ENCODE results near the gene FHIT.
"Not testable (repeated sequence)": the region's sequence is repeated elsewhere in the genome, so short reads cannot be mapped to it uniquely, and the experiment has no call there.

The FHIT gene

DNA sequence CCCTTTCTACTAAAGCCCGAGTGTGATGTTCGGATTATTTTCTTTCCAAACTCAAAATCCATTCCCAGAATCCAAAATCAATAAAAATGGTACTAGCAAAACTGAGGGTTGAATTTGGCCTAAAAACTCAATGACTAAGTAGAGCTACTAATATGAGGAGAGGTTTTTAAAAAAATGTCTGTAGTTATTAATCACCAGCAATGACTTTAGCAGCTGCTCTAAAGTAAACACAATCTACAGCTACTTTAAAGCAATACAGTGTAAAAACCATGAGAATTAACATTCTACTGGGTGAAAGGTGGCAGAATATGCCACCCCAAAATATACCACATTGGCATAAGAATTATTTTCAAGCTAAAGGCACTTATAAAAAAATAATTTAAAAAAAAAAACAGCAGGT is 23.5 kb downstream of the FHIT start:
- in situ Hi-C loops (cut with MboI; ENCODE audit: low sequenced_read_pairs) = no loop called here

DNA sequence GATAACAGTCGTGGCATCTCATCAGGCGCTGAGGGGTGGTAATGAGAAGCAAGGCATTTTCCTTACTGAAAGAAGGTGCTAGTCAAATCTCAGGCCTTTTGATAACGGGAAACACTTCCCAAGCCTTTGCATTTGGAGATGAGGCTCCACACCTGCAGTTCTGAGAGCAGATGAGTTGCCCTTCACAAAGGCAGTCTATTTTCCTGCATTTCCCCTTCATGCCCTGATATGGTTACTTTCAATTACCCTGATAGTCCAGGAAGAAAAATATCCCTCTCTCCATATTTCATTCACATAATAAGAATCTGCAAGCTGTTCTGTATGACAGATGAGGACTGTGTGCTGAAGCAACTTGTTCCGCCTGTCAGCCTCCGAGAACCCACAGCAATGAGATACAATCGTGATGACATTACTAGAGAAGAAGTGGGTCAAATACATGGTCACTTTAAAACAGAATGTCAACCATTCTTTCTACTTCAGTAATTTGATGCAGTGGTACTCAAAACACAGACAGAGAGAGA is 25.0 kb downstream of the FHIT start:
- in situ Hi-C loops (cut with MboI; ENCODE audit: low sequenced_read_pairs) = no loop called here

DNA sequence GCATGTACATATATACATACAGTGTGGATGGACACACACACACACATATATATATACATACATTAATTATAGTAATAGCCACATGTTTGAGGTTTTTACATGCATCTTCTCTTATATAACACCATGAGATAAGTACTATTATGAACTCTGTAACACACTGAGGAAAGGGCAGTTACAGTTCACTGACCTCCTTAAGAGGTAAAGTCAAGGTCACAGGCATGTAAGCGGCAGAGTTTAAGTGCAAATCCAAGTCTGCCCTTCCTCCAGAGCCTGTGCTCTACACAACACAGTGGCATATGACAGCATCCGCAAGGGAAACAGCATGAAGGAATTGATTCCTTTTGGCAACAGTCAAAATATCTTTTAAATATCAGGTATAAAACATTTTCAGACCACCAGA is 26.4 kb downstream of the FHIT start:
- in situ Hi-C loops (cut with MboI; ENCODE audit: low sequenced_read_pairs) = no loop called here

DNA sequence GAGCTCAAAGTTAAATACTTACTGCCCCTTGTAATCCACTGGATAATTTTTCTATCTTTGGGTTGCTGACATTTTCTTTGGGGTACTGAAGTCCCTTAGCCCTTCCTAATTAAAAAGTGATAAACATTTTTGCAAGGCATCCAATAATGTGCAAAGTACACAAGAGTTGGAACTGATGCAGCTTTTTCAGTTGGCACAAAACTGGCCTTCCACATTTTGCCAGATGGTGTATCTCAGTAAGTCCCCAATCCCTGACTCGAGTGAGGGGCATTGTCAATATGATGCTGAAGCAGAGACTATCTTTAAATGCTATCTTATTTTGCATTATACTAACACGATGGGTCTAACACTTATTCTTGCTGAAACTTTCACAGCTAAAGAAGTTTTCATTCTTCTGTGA is 27.8 kb downstream of the FHIT start:
- in situ Hi-C loops (cut with MboI; ENCODE audit: low sequenced_read_pairs) = no loop called here

DNA sequence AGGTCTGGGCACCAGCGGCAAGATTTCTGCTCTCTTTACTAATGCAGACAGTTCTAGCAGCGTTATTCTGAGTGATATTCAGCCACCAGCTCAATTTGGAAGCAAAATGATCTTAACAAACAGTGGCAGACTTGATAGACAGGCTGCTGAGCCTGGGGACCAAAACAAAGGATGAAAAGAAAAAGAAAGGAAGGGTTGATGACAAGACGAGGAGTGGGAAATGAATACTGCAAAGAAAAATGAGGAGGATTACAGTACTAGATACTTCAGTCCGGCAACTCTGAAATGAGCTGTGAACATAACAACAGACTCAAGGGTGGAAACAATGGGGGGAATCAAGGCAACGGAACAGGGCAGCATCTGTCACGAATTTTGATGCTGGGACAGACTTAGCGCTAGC is 28.8 kb downstream of the FHIT start:
- in situ Hi-C loops (cut with MboI; ENCODE audit: low sequenced_read_pairs) = no loop called here

DNA sequence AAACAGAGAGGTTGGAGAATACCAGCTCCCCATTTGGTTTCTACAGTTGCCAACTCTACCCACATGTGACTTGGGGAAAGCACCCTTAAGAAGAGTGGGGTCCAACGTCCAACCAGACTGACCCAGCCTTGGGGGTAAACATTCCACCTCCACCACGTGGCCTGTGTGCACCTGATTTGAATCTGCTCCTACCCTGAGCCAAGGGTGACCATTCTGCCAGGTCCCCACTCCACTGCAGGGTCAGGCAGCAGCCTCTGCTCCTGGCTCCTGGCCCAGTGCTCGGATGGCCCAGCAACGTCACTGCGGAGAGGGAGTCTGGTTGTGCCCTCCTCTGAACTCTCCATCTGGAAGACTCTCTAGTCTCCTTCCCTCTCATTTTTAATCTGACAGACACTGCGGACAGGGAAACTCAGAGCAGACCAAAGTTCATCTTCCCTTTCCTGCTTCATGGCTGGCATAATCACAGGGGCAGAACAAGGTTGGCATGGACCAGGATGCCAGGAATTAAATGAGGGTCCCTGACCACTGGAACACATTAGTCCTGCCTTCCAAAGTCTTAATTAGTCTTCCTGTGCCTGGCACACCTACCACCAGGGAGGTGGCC is 29.4 kb downstream of the FHIT start:
- in situ Hi-C loops (cut with MboI; ENCODE audit: low sequenced_read_pairs) = no loop called here

DNA sequence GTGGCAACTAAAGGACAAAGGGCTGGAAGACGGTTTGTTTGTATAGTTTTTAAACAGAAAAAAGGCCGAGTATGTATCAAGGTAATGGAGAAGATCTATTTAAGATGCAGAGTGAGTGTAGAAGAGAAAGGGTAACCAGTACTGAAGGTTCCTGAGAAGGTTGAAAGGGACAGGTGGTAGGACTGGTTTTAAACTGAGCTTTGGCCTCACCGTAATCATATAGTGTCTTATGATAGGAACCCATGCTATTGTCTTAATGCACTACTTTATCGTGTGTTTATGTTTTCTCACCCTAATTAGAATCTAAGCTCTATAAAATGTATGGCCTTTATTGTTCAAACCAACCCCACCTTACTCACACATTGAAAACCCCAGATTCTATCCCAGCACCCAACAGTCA is 32.7 kb downstream of the FHIT start:
- in situ Hi-C loops (cut with MboI; ENCODE audit: low sequenced_read_pairs) = no loop called here

DNA sequence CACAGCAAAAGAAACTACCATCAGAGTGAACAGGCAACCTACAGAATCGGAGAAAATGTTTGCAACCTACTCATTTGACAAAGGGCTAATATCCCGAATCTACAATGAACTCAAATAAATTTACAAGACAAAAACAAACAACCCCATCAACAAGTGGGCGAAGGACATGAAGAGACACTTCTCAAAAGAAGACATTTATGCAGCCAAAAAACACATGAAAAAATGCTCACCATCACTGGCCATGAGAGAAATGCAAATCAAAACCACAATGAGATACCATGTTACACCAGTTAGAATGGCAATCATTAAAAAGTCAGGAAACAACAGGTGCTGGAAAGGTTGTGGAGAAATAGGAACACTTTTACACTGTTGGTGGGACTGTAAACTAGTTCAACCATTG is 35.1 kb downstream of the FHIT start:
- in situ Hi-C loops (cut with MboI; ENCODE audit: low sequenced_read_pairs) = not testable (repeated sequence)

DNA sequence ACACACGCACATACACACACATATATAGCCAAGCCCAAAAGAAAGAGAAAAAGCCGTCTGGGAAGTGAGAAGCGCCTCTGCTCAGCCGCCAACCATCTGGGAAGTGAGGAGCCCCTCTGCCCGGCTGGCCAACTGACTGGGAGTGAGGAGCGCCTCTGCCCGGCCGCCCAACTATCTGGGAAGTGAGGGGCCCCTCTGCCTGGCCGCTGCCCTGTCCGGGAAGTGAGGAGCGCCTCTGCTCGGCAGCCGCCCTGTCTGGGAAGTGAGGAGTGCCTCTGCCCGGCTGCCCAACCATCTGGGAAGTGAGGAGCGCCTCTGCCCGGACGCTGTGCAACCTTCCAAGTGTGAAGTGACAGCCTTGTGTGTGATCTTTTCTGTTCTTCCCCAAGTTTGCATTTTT is 49.2 kb downstream of the FHIT start:
- in situ Hi-C loops (cut with MboI; ENCODE audit: low sequenced_read_pairs) = no loop called here

DNA sequence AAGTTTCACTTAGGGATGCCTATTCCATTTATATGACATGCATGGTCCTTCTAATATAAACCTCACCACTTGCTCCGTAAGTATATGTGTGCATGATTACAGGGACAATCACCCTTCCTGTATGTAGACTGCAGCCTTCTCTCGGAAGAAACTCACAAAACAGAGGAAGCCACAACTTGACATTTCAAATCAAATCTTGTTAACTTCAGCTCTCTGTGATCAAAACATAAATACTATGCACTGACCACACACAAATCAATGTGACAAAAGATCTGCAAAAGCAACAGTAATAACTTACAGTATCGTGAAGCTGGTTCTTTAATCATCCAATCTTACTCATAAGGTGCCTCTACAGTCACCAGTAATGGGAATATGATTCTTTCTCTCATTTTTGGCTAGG is 50.2 kb downstream of the FHIT start:
- in situ Hi-C loops (cut with MboI; ENCODE audit: low sequenced_read_pairs) = no loop called here

DNA sequence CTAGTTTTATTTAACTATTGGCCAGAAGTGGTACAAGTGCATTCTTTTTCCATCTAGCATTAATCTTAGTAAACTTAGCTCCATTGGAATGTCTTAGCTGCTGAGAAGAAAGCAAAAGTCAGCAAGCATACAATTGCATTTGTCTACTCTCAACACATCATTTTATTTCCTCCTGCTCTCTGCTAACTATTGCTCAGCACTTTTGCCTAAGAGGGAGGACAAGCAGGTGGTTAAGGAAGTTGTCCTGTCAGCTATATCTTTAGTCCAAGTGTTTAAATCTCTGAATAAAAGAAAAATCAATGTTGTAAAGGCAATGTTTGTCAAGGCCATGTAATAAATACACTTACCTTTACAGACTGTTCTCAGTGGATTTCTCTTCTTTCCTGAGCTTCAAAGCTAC is 51.0 kb downstream of the FHIT start:
- in situ Hi-C loops (cut with MboI; ENCODE audit: low sequenced_read_pairs) = no loop called here

DNA sequence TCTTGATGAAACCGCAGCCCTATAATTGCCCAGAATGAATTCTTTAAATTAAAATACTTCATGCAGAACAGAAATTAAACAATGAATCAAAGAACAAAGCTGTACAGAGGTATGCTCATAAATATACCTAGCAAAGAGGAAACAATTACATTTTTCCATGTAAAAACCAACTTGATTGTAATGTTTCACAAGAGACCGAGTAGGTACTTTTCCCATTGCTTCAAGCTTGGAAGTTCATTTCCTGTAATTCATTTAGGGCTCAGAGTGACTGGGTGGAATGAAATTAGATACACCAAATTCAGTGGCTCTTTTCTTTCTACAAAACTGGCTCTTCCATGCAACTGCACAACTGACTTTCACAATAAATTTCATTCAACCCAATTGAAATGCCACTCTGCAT is 51.4 kb downstream of the FHIT start:
- in situ Hi-C loops (cut with MboI; ENCODE audit: low sequenced_read_pairs) = no loop called here

DNA sequence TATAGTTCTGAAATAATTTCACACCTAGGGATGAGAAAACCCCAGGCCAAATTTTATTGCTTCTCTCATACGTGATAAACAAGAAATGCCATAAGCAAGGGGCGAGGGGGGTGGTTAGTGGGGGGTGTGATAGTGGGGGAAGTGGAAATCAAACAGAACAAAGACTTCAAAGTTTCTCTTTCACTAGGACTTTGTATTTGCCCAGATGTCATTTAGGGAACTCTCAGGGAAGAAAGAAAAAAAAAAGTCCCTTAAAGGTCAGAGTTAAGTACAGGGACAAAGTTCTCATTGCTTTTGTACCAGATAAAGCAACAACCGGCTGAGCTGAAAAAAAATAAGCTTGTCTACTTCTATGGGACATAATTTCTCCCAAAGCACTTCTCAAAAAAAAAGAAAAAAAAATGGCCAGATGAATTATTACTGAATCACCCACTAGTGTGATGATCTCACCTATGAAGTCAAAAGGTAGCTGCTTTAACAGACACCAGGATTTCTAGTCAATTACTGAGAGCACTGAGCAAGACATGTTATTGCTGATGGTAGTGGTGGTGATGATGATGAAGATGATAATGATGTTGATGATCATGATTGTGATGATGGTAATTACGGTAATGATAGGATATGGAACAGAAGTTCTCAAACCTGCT is 56.2 kb downstream of the FHIT start:
- in situ Hi-C loops (cut with MboI; ENCODE audit: low sequenced_read_pairs) = no loop called here

DNA sequence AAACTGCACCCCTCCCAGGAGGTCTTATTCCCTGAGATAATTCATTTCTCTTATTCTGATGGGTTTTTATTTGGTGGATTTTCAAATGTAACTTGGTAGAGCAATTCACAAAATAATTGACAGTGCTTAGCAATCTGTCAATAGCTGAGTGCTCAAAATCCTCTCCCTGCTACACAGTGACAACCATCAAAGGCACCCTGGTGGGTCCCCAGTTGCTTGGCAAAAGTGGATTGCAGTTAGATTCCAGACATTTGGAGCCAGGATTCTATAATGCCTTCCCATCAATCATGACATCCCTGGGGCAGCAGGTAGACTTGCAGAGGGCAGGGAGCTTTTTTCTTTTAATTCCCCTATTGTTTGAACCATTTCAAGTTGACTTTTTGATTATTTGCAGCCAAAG is 59.0 kb downstream of the FHIT start:
- in situ Hi-C loops (cut with MboI; ENCODE audit: low sequenced_read_pairs) = no loop called here

DNA sequence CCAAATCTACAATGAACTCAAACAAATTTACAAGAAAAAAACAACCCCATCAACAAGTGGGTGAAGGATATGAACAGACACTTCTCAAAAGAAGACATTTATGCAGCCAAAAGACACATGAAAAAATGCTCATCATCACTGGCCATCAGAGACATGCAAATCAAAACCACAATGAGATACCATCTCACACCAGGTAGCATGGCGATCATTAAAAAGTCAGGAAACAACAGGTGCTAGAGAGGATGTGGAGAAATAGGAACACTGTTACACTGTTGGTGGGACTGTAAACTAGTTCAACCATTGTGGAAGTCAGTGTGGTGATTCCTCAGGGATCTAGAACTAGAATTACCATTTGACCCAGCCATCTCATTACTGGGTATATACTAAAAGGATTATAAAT is 61.0 kb downstream of the FHIT start:
- in situ Hi-C loops (cut with MboI; ENCODE audit: low sequenced_read_pairs) = not testable (repeated sequence)

DNA sequence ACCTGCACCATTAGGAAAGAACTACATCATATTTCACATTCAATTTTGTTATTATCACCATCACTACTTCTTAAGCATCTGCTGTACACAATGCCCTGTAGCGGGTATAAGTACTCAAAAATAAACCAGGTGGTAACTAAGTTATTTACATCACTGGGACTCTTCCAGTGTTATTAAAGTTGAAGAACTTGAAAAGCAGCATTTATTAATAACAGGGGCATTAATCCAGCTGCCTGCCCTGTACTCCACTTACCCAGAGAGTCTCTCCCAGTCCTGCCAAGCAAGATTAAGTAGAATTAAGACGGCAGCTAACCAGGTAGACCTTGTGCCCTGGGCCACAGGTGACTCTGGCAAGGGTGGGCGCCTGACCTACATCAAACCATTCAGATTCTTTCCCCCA is 65.2 kb downstream of the FHIT start:
- in situ Hi-C loops (cut with MboI; ENCODE audit: low sequenced_read_pairs) = no loop called here

DNA sequence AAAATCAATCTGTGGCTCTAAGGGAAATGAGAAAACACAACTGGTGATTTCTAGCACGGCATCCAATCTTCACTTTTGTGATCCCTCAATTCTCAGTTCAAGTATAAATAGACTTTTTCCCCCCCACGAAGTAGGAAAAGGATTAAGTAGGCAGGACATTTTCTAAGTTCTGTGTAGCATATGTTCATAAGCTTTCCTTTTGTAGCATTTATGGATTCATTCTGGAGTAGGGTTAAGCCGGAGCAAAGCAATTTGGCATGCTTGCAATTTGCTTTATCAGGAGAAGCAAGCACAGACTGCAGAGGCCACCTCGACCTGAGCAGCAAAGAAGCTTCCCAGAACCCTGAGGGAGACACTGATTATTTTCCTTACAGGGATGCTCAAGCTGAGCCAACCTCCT is 66.3 kb downstream of the FHIT start:
- in situ Hi-C loops (cut with MboI; ENCODE audit: low sequenced_read_pairs) = no loop called here

DNA sequence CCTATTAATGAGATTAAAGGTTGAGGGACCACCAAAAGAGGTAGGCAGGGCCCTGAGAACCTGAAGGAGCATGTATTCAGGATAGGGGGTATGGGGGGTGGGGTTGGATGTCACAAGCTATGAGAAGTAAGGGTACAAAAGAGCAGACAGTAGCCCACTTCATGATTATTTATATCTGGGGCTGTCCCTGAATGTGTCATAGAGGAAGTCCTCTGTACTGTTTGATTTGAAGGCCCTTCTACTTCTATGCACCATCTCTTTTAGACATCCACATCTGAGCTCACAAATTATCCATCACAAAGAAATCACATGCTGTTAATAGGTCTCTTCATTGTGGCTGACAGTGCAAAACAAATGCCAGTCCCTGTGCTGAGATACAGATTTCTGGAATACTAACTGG is 68.6 kb downstream of the FHIT start:
- in situ Hi-C loops (cut with MboI; ENCODE audit: low sequenced_read_pairs) = no loop called here

DNA sequence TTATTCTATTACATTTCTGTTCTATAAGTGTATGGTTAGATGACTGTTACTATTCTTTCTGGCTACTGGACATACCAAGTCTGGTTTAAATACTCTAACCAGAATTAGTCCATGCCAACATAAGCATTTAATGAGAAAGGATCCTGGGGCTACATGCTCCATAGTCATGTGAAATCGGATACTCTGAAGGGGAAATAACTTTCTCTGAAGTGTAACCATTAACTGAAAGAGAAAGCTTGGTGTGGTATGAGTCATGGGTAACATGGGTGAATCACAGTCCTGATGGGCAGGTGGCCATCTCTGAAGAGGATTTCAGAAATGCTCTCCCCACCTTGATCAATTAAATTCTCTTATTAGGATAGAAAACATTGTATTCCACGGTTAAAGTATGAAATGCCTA is 69.4 kb downstream of the FHIT start:
- in situ Hi-C loops (cut with MboI; ENCODE audit: low sequenced_read_pairs) = no loop called here

DNA sequence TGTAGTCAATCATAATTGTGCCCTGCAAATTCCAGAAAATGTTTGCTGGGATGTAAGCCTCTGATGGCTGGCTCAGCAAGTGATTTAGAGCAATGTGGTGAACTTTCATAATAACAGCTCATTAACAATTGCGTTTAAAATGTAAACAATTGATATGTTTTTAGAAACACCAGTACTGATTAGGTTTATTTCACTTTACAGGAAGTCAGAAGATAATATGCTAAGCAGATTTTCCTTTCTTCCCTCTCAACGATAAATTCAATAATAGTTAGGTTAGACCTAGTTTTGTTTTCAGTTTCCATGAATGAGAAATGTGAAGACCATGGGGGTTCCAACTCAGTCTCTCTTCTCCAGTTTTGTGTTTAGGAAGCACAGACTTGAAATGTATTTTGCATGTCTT is 71.0 kb downstream of the FHIT start:
- in situ Hi-C loops (cut with MboI; ENCODE audit: low sequenced_read_pairs) = no loop called here

DNA sequence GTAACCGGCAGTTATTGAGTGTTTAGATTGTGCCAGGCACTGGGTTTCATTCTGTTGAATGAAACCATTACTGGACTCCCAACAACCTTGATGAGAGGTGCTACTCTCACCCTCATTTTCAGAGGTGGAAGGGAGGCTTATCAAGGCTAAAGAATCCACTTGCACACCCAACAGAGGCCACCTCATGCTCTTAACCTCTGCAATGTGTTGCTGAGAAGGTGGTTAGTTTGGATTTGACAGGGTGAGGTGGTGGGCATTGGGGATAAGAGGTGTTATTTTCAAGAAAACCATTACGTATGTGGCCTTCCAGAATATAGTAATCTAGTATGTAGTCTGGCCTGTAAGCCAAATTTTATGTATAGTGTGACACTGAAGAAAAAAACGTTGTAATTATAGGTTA is 73.1 kb downstream of the FHIT start:
- in situ Hi-C loops (cut with MboI; ENCODE audit: low sequenced_read_pairs) = no loop called here

DNA sequence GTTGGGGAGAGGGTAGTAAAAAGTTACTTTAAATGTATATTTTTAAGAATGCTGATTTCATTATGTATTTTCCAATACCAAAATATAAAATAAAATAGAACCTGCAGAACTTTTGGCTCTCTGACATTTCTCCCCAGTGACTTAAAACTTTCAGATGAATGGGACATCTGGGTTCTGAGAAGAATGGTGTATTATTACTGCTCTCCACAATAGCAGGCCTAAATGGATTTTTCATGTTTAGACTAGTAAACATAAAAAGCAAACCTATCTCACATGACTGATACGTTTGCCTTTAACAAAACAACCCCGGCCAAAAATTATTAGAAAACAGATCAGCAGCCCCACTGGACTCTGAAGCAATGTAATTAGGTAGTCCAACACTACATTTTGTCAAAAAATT is 73.8 kb downstream of the FHIT start:
- in situ Hi-C loops (cut with MboI; ENCODE audit: low sequenced_read_pairs) = no loop called here

DNA sequence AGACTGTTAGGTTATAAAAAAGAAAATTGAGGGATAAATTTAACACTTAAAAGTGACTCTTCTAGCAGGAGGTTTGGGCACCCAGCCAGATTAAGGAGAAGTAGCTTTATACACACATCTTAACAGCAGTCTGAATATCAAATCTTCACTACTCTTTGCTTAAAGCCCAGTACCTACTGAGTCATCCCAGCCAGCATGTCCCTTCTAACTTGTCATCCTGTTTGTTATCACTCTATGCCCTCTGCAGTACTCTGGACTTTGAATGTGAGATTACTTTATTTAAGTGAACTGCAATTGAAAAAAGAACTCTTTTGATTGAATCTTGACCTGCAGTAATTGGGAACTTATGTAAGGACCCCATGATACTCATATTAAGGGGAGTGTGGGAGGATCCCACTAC is 77.6 kb downstream of the FHIT start:
- in situ Hi-C loops (cut with MboI; ENCODE audit: low sequenced_read_pairs) = no loop called here

Data from HL-60/S4 treated with phorbol 12-myristate 13-acetate at 8.2 ng/mL for 4 days and 3 days (cell line).